CD4-positive, alpha-beta T cell treated with Interleukin-2 at 100 ng/mL for 4 hours (primary cell): ENCODE data around the gene MYO18B.

Experiments
- DNase-seq: peaks from one replicate; pipeline ENCODE4 v3.0.0-alpha.2; 2020; ENCODE audit warnings: low spot score

MYO18B gene

DNA sequence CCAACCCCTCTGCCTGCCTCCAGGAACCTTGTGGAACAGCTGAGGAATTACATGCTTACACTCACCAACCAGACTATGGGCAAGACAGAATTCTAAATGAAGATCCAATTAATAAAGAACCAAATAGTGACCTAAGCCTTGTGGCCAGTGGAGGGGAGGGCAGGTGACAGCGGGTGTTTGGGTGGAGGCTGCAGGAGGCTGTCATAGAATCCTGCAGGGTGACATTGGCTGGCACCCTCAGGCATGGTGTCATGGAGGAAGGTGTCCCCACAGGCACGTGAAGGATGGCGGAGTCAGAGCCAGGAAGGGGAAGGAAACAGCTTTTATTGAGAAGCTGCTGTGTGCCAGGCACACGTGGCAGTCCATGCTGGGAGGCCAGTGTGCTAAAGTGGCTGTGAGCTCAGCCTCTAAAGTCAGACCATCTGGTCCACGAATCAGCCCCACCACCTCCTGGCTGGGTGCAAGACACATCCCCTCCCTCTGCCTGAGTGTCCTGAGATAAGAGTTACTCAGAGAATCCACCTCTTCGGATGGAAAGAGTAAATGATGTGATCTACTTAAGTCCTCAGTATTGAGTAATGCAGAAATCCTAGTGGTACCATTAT, 8.7 kb downstream of the MYO18B start:
- DNase-seq = no peak

- DNase-seq = no peak
Observed at GRCh38 chr22:25751174-25751581, 9.2 kb downstream of the MYO18B start.

DNA sequence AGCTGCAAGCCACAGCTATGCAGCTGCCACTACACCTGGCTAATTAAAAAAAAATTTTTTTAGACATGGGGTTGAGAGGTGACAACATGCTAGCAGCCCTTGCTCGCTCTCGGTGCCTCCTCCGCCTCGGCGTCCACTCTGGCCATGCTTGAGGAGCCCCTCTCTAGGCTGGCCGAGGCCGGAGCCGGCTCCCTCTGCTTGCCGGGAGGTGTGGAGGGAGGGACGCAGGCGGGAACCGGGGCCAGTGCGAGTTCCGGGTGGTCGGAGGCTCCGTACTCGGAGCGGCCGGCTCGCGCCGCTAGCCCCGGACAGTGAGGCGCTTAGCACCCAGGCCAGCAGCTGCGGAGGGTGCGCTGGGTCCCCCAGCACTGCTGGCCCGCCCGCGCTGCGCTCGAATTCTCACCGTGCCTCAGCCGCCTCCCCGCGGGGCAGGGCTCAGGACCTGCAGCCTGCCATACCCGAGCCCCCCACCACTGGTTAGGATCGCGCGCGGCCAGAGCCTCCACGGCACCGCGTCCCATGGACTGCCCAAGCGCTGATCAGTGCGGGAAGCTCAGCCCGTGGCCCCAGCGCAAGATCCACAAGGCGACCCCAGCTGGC, 10.7 kb downstream of the MYO18B start:
- DNase-seq = no peak

GRCh38 chr22:25753252-25753651, 11.3 kb downstream of the MYO18B start:
- DNase-seq = no peak

DNA sequence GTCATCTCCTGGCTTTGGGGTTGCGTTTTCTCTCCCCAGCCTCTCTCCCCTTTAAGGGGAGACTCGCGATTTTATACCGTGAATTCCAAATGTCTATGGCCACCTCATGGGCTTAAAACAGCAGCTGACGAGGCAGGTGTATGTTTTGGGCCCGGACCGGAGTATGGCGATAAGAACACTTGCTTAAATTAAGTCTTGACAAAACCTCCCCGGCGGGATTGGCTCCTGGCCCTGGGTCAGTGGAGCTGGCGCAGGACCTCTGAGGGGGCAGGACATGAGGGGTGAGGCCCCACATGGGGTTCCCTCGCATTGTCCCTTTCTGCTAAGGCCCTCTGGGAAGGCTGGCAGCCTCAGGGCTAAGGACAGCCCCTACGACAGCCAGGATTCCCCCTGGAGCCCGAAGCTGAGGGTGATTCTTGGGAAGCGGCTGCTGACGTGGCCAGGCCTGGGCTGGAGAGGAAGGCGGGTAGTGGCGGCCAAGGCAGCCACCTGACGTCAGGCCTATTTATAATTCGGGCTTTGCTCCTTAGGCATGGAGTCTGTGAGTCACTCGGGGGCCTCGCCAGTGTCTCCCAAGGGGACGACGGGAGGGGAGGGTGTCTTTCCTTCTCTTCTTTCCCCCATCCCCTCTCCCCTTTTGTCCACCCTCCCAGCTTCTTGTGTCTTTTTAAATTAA, 12.7 kb downstream of the MYO18B start:
- DNase-seq = no peak

- no peak for DNase-seq
Observed at GRCh38 chr22:25757686-25758085, 15.7 kb downstream of the MYO18B start.

GRCh38 chr22:25758316-25758715, 16.3 kb downstream of the MYO18B start:
- DNase-seq = no peak

DNA sequence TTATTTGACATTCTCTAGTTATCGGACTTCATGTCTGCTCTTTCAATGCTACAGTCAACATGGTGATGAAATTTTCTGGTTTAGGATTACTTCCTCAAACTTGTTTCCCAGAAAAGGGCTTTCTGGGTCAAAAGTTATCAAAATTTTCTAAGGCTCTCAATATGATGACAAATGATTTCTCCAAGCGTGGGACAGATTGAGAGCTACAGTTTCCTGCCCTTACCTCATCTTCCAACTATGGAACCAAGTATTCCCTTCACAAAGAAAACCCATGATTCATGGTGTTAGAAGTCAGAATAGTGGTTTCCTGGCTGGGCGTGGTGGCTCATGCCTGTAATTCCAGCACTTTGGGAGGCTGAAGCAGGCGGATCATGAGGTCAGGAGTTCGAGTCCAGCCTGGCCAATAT, 17.8 kb downstream of the MYO18B start:
- peak; percentile 2 for DNase-seq

GRCh38 chr22:25760294-25760693, 18.3 kb downstream of the MYO18B start:
- DNase-seq = no peak

- no peak for DNase-seq
Observed at GRCh38 chr22:25760848-25761595, 19.0 kb downstream of the MYO18B start.

DNA sequence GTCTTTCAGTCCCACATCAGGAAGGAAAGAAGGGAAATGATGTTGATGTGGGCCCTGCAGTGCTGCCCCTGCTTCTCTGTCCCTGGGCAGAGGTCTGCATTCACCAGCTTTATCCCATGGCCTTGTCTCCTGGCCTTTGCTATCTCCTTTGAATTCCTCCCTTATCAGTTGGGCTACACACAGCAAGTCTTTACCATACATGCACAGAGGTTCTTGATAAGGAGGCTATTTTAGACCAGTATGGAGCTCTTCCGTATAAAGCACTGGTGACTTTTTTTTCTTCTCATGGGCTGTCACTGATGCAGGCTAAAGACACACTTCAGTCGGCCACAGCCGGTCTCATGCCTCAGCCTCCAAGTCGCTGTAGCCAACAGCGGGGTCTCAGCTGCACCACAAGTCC, 20.2 kb downstream of the MYO18B start:
- DNase-seq = no peak

DNA sequence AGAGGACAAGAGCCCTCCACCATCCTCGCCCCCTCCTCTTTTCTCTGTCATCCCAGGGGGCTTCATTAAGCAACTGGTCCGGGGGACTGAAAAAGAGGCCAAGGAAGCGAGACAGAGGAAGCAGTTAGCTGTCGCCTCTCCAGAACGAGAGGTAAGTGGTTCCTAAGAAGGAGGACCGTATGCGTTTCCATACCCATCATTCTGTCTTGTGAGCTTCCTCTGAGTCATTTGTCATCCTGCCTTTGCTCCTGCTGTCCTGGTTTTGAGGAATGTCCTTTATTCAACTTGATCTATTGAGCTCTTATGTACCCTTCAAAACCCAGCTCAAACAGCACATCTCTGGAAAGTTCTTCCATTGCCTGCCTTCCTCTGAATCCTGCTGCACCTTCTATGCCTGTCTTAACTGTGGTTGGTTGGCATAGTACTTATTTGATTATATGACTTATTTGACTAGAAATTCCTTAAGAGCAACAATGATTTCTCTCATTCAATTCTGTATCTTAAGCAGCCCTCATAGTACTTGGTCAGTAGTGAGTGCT, 21.3 kb downstream of the MYO18B start:
- DNase-seq = no peak

- DNase-seq = no peak
Observed at GRCh38 chr22:25764270-25765015, 22.5 kb downstream of the MYO18B start.

DNA sequence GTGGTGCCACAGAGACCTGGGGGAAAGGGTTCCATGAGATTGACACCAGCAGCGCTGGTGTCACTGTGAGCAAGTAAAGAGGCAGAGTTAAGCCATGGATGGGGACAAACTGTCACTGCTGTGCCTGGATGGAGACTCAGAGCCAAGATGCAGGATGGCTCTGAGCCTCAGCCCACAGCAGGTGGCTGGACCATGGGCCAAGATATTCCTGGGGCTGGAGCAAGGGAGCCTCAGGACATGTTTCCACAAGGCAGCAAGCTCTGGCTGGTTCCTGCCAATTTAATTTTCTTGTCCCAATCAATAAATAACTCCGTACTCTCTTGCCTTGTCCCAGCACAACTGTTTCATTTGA, 23.0 kb downstream of the MYO18B start:
- DNase-seq = no peak

DNA sequence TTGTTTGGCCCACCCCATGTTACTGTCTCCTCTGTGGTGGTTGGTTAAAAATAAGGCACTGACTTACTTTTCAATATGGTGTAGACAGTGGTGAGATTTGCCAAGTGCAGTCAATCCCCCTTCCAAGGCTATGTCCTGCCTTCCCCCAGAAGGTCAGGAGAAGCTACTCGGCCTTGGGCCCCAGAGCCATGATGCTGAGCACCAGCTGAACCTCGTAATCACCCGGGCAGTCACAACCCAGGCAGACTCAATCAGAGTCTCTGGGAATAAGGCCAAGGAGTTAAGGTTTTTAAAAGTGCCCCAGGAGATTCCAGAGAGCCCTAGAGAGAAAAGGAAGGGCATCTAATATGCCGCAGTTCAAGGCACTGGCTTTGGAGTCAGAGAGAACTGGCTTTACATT, 23.8 kb downstream of the MYO18B start:
- no peak for DNase-seq

DNA sequence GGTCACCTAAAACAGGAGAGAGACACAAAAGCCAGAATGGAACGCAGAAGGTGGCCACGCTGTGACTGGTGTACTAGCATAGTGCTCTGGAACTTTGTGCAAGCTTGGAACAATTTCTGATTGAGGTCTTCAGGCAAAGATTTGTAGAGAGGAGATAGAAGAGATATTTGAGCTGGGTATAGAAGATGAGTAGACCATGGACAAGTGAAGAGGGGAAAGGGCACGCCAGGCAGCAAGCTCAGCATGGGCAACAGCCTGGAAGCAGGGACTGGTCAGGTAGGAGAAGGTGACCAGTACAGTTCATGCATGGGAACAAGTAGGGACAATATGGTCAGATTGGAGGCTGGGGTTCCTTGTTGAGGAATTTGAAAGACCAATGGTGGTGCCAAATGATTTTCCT, 24.4 kb downstream of the MYO18B start:
- no peak for DNase-seq

GRCh38 chr22:25770333-25770732, 28.3 kb downstream of the MYO18B start:
- no peak for DNase-seq

GRCh38 chr22:25772288-25772687, 30.3 kb downstream of the MYO18B start:
- no peak for DNase-seq

GRCh38 chr22:25774575-25775026, 32.6 kb downstream of the MYO18B start:
- DNase-seq = no peak

- DNase-seq = no peak
Observed at GRCh38 chr22:25775531-25775930, 33.5 kb downstream of the MYO18B start.

DNA sequence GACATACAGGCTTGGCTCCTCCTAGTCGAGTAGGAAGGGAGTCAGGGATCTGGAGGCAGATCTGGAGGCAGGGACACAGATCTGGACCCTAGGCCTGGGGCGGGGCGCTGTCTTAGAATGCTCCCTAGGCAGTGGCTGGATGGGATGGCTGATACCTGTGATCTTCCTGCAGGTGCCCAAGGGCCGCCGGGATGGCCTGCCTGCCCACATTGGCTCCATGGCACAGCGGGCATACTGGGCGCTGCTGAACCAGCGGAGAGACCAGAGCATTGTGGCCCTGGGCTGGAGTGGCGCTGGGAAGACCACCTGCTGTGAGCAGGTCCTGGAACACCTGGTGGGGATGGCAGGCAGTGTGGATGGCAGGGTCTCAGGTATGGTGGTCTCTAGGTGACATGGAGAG, 35.4 kb downstream of the MYO18B start:
- no peak for DNase-seq

- no peak for DNase-seq
Observed at GRCh38 chr22:25777870-25778269, 35.9 kb downstream of the MYO18B start.
